ENCODE results near the gene SHPK. TPM values are rescaled to one million over a fixed set of nuclear protein-coding genes. Genes with fewer than 3 reads are reported as not detected.

Gene SHPK
- total RNA-seq, 2 donors from 2014 or later: 67.2 to 121 TPM

- DNase-seq (ENCODE audit: low spot score) (no peak), ATAC-seq (peak in 1 of 2 donors; percentile 12)
- H3K36me3 Mint-ChIP-seq: peaks cover 17% of the 10 kb centered on the region
- no peak overlapping the region for H3K4me3 Mint-ChIP-seq
- no peaks in the 10 kb centered on the region for H3K9me3 Mint-ChIP-seq
- no peak overlapping the region for H3K27ac Mint-ChIP-seq
- H3K27me3 Mint-ChIP-seq: no peaks in the 10 kb centered on the region
- H3K4me1 Mint-ChIP-seq (ENCODE audit: low read depth in 2 of 2): peaks cover 10 to 11% of the 10 kb centered on the region in 2 donors
Measured at GRCh38 chr17:3627769-3628167, 8.3 kb downstream of the SHPK start.

- Mint-ChIP-seq H3K36me3 (peaks cover 17% of the 10 kb centered on the region), H3K27ac (no peak overlapping the region), H3K4me1 (ENCODE audit: low read depth in 2 of 2) (peaks cover 6 to 11% of the 10 kb centered on the region in 2 donors), H3K9me3 (no peaks in the 10 kb centered on the region), H3K4me3 (no peak overlapping the region), H3K27me3 (no peaks in the 10 kb centered on the region)
- DNase-seq (ENCODE audit: low spot score) (no peak), ATAC-seq (no peak)
Measured at GRCh38 chr17:3626831-3627768, 8.9 kb downstream of the SHPK start.

- Mint-ChIP-seq H3K27ac (no peak overlapping the region), H3K36me3 (peaks cover 19% of the 10 kb centered on the region), H3K27me3 (no peaks in the 10 kb centered on the region), H3K9me3 (no peaks in the 10 kb centered on the region), H3K4me3 (no peak overlapping the region), H3K4me1 (ENCODE audit: low read depth in 2 of 2) (peaks cover 3 to 6% of the 10 kb centered on the region in 2 donors)
- DNase-seq (ENCODE audit: low spot score) (no peak), ATAC-seq (peak in 1 of 2 donors; percentile 37)
Measured at GRCh38 chr17:3622977-3623594, 13.0 kb downstream of the SHPK start.

GRCh38 chr17:3621146-3621720 is 14.8 kb downstream of the SHPK start:
- Mint-ChIP-seq H3K36me3 (peaks cover 17% of the 10 kb centered on the region), H3K4me3 (no peak overlapping the region), H3K4me1 (ENCODE audit: low read depth in 2 of 2) (peaks cover 0 to 3% of the 10 kb centered on the region in 2 donors), H3K9me3 (no peaks in the 10 kb centered on the region), H3K27ac (no peak overlapping the region), H3K27me3 (no peaks in the 10 kb centered on the region)
- ATAC-seq (no peak), DNase-seq (ENCODE audit: low spot score) (no peak)

- Mint-ChIP-seq H3K36me3 (peaks cover 18% of the 10 kb centered on the region), H3K9me3 (no peaks in the 10 kb centered on the region), H3K4me3 (no peak overlapping the region), H3K27ac (peak overlapping the region in 1 of 2 donors; percentile 68), H3K4me1 (ENCODE audit: low read depth in 2 of 2) (peaks cover 0 to 3% of the 10 kb centered on the region in 2 donors), H3K27me3 (no peaks in the 10 kb centered on the region)
- ATAC-seq (no peak), DNase-seq (ENCODE audit: low spot score) (no peak)
Measured at GRCh38 chr17:3615160-3615870, 20.7 kb downstream of the SHPK start.

- peaks cover 0 to 10% of the 10 kb centered on the region in 2 donors for H3K4me1 Mint-ChIP-seq (ENCODE audit: low read depth in 2 of 2)
- no peak overlapping the region for H3K4me3 Mint-ChIP-seq
- H3K27ac Mint-ChIP-seq: no peak overlapping the region
- no peaks in the 10 kb centered on the region for H3K27me3 Mint-ChIP-seq
- H3K36me3 Mint-ChIP-seq: peaks cover 16% of the 10 kb centered on the region
- DNase-seq (ENCODE audit: low spot score) (no peak), ATAC-seq (no peak)
- H3K9me3 Mint-ChIP-seq: no peaks in the 10 kb centered on the region
Measured at GRCh38 chr17:3613124-3613523, 22.9 kb downstream of the SHPK start.

GRCh38 chr17:3610523-3610922 is 25.5 kb downstream of the SHPK start:
- Mint-ChIP-seq H3K4me1 (ENCODE audit: low read depth in 2 of 2) (peaks cover 0 to 10% of the 10 kb centered on the region in 2 donors), H3K27me3 (no peaks in the 10 kb centered on the region), H3K27ac (no peak overlapping the region), H3K36me3 (peaks cover 11% of the 10 kb centered on the region), H3K9me3 (no peaks in the 10 kb centered on the region), H3K4me3 (no peak overlapping the region)
- ATAC-seq: no peak
- no peak for DNase-seq (ENCODE audit: low spot score)

GRCh38 chr17:3609689-3610088 is 26.4 kb downstream of the SHPK start:
- Mint-ChIP-seq H3K36me3 (peaks cover 7% of the 10 kb centered on the region), H3K4me3 (no peak overlapping the region), H3K9me3 (no peaks in the 10 kb centered on the region), H3K27me3 (no peaks in the 10 kb centered on the region), H3K27ac (no peak overlapping the region), H3K4me1 (ENCODE audit: low read depth in 2 of 2) (peaks cover 0 to 10% of the 10 kb centered on the region in 2 donors)
- ATAC-seq (peak in 1 of 2 donors; percentile 11), DNase-seq (ENCODE audit: low spot score) (no peak)

GRCh38 chr17:3603870-3604259 is 32.2 kb downstream of the SHPK start:
- Mint-ChIP-seq H3K27me3 (no peaks in the 10 kb centered on the region), H3K4me3 (no peak overlapping the region), H3K36me3 (peaks cover 4% of the 10 kb centered on the region), H3K27ac (no peak overlapping the region), H3K4me1 (ENCODE audit: low read depth in 2 of 2) (peaks cover 0 to 14% of the 10 kb centered on the region in 2 donors), H3K9me3 (no peaks in the 10 kb centered on the region)
- ATAC-seq (no peak), DNase-seq (ENCODE audit: low spot score) (peak; percentile 10)

GRCh38 chr17:3603119-3603869 is 32.8 kb downstream of the SHPK start:
- ATAC-seq: no peak
- DNase-seq (ENCODE audit: low spot score): no peak
- Mint-ChIP-seq H3K9me3 (no peaks in the 10 kb centered on the region), H3K36me3 (peaks cover 2% of the 10 kb centered on the region), H3K4me1 (ENCODE audit: low read depth in 2 of 2) (peaks cover 0 to 12% of the 10 kb centered on the region in 2 donors), H3K4me3 (no peak overlapping the region), H3K27ac (no peak overlapping the region), H3K27me3 (no peaks in the 10 kb centered on the region)

- no peak for DNase-seq (ENCODE audit: low spot score)
- no peak overlapping the region for H3K4me3 Mint-ChIP-seq
- ATAC-seq: no peak
- H3K9me3 Mint-ChIP-seq: no peaks in the 10 kb centered on the region
- no peaks in the 10 kb centered on the region for H3K36me3 Mint-ChIP-seq
- no peak overlapping the region for H3K27ac Mint-ChIP-seq
- H3K4me1 Mint-ChIP-seq (ENCODE audit: low read depth in 2 of 2): peaks cover 0 to 10% of the 10 kb centered on the region in 2 donors
- no peaks in the 10 kb centered on the region for H3K27me3 Mint-ChIP-seq
Measured at GRCh38 chr17:3602499-3602898, 33.6 kb downstream of the SHPK start.

GRCh38 chr17:3600529-3601205 is 35.4 kb downstream of the SHPK start:
- DNase-seq (ENCODE audit: low spot score) (no peak), ATAC-seq (peak in 1 of 2 donors; percentile 7)
- Mint-ChIP-seq H3K36me3 (no peaks in the 10 kb centered on the region), H3K27me3 (no peaks in the 10 kb centered on the region), H3K27ac (peak overlapping the region in 1 of 2 donors; percentile 78), H3K4me3 (no peak overlapping the region), H3K9me3 (no peaks in the 10 kb centered on the region), H3K4me1 (ENCODE audit: low read depth in 2 of 2) (peaks cover 0 to 10% of the 10 kb centered on the region in 2 donors)
